CD14-positive monocyte (primary cell): ENCODE data around the gene CXADR. TPM values are rescaled to one million over a fixed set of nuclear protein-coding genes. Genes with fewer than 3 reads are reported as not detected.
A peak's percentile ranks its signal among the peaks of the same experiment; 100 is the strongest.

Experiments
- DNase-seq, 3 donors: peaks; one replicate each; pipeline ENCODE4 v3.0.0-alpha.2; 2011 to 2022
- H2AFZ ChIP-seq: 2 replicates; pipeline ENCODE4 v1.6.0; 2012; ENCODE audit warnings: mild to moderate bottlenecking, low read depth, low read length, inconsistent platforms; ENCODE audit not compliant: insufficient read depth, poor library complexity, severe bottlenecking
- H3K27ac ChIP-seq, 2 donors: 1 replicate in 1 of 2; 2 replicates in 1 of 2; pipeline ENCODE4 v1.5.1; 2012 to 2013; ENCODE audit warnings: low read length in 2 of 2, control low read depth in 1 of 2, inconsistent platforms in 1 of 2, low read depth in 1 of 2, mild to moderate bottlenecking in 1 of 2
- H3K27me3 ChIP-seq, 2 donors: one replicate each; pipeline versions ENCODE4 v1.6.0 to v1.6.1; 2011 to 2013; ENCODE audit warnings: low read length in 2 of 2; ENCODE audit not compliant: control insufficient read depth in 2 of 2, insufficient read depth in 2 of 2
- H3K36me3 ChIP-seq, 2 donors: replicated peaks in 1 of 2; 1 replicate in 1 of 2; 2 replicates in 1 of 2; pipeline versions ENCODE4 v1.5.1 to v1.6.1; 2012 to 2013; ENCODE audit warnings: low read length in 2 of 2, control low read depth in 1 of 2, inconsistent platforms in 1 of 2, mild to moderate bottlenecking in 1 of 2; ENCODE audit not compliant: insufficient read depth in 2 of 2, control insufficient read depth in 1 of 2
- H3K4me1 ChIP-seq, 2 donors: 1 replicate in 1 of 2; 2 replicates in 1 of 2; pipeline versions ENCODE4 v1.5.1 to v1.6.1; 2012 to 2013; ENCODE audit warnings: low read length in 2 of 2, control low read depth in 1 of 2, inconsistent platforms in 1 of 2, mild to moderate bottlenecking in 1 of 2, moderate library complexity in 1 of 2; ENCODE audit not compliant: insufficient read depth in 2 of 2, control insufficient read depth in 1 of 2
- H3K4me2 ChIP-seq: replicated peaks from 2 replicates; pipeline ENCODE3; 2012; ENCODE audit warnings: low read length, moderate library complexity, mild to moderate bottlenecking; ENCODE audit not compliant: poor library complexity, severe bottlenecking; ENCODE audit errors: extremely low read depth
- H3K4me3 ChIP-seq, 3 experiments: fragments of 200-600 bp in 1 of 3; sonication (generic) in 1 of 3; replicated peaks in 1 of 3; 1 replicate in 2 of 3; 2 replicates in 1 of 3; pipeline ENCODE4 v1.5.1; 2011 to 2013; ENCODE audit warnings: low read length in 3 of 3, mild to moderate bottlenecking in 3 of 3, control low read depth in 2 of 3, low read depth in 2 of 3, inconsistent platforms in 1 of 3, moderate library complexity in 1 of 3
- H3K79me2 ChIP-seq: 2 replicates; pipeline ENCODE4 v1.6.0; 2012; ENCODE audit warnings: mild to moderate bottlenecking, control low read depth, inconsistent platforms, low read length, moderate library complexity; ENCODE audit not compliant: insufficient read depth
- H3K9ac ChIP-seq: 2 replicates; pipeline ENCODE4 v1.6.0; 2017; ENCODE audit warnings: low read length, mild to moderate bottlenecking; ENCODE audit not compliant: insufficient read depth, poor library complexity, severe bottlenecking
- H3K9me3 ChIP-seq, 2 donors: replicated peaks in 1 of 2; 1 replicate in 1 of 2; 2 replicates in 1 of 2; pipeline versions ENCODE4 v1.5.1 to v1.6.1; 2012 to 2013; ENCODE audit warnings: low read length in 2 of 2, control low read depth in 1 of 2; ENCODE audit not compliant: control insufficient read depth in 1 of 2, insufficient read depth in 1 of 2
- H4K20me1 ChIP-seq: 2 replicates; pipeline ENCODE4 v1.6.0; 2012; ENCODE audit warnings: mild to moderate bottlenecking, low read length, control low read depth, moderate library complexity; ENCODE audit not compliant: insufficient read depth
- H3K27ac Mint-ChIP-seq, 7 donors: one replicate each; pipeline ENCODE4 v1.8.0; 2020; ENCODE audit warnings: mild to moderate bottlenecking in 7 of 7, mixed read lengths in 7 of 7, moderate library complexity in 6 of 7, inconsistent platforms in 2 of 7
- H3K27me3 Mint-ChIP-seq, 3 donors: one replicate each; pipeline ENCODE4 v1.8.0; 2021 to 2022; ENCODE audit warnings: low read depth in 3 of 3, mild to moderate bottlenecking in 3 of 3, mixed read lengths in 3 of 3, moderate library complexity in 3 of 3, inconsistent platforms in 1 of 3
- H3K36me3 Mint-ChIP-seq, 2 donors: one replicate each; pipeline ENCODE4 v1.8.0; 2020; ENCODE audit warnings: mixed read lengths in 2 of 2, inconsistent platforms in 1 of 2, mild to moderate bottlenecking in 1 of 2
- H3K4me1 Mint-ChIP-seq: one replicate; pipeline ENCODE4 v1.8.0; 2020; ENCODE audit warnings: mild to moderate bottlenecking, mixed read lengths
- H3K4me3 Mint-ChIP-seq, 2 donors: one replicate each; pipeline ENCODE4 v1.8.0; 2020; ENCODE audit warnings: mild to moderate bottlenecking in 2 of 2, mixed read lengths in 2 of 2, moderate library complexity in 1 of 2
- H3K9me3 Mint-ChIP-seq, 7 donors: one replicate each; pipeline ENCODE4 v1.8.0; 2020 to 2022; ENCODE audit warnings: mixed read lengths in 7 of 7, mild to moderate bottlenecking in 6 of 7, moderate library complexity in 6 of 7, inconsistent platforms in 2 of 7
- CTCF ChIP-seq: fragments of 200-600 bp; IDR thresholded peaks from one replicate; pipeline ENCODE4 v1.8.0; 2022; ENCODE audit warnings: antibody characterized with exemption, mild to moderate bottlenecking
- WGBS: methylation state at CpG from one replicate; pipeline ENCODE4 v1.1.5; 2013; ENCODE audit warnings: missing lambda C conversion rate; ENCODE audit not compliant: insufficient coverage; 5-methylcytosine and 5-hydroxymethylcytosine counted together
- intact Hi-C, 2 donors: fragments of 100-400 bp; cut with micrococcal nuclease; formaldehyde crosslinking; loops; one replicate each; pipeline versions ENCODE4 v1.15.0 to v1.15.1; 2023
- polyA plus RNA-seq, 3 donors: library from polyadenylated mRNA; depleted of rRNA in 1 of 3; unstranded in 2 of 3; stranded (reverse) in 1 of 3; fragments of 300-500 nt in 2 of 3; fragments of >200 nt in 1 of 3; fragmentation: Illumina TruSeq in 2 of 3; gene quantifications; 1 replicate in 2 of 3; 2 replicates in 1 of 3; pipeline ENCODE4 v1.2.3, GENCODE V29; 2012 to 2021

The CXADR gene
- polyA plus RNA-seq, 3 donors, result not detected

GRCh38 chr21:17536381-17536780, 23.5 kb downstream of the CXADR start:
- Histone ChIP-seq H3K27me3 (peaks cover 5 to 9% of the 10 kb centered on the region in 2 donors), H3K27ac (no peak overlapping the region), H3K4me1 (peaks cover 35 to 41% of the 10 kb centered on the region in 2 donors), H3K9ac (no peak overlapping the region), H3K4me2 (peak overlapping the region; percentile 20), H3K9me3 (no peaks in the 10 kb centered on the region), H3K4me3 (peak overlapping the region in 1 of 3 experiments; percentile 3), H3K36me3 (no peaks in the 10 kb centered on the region), H4K20me1 (no peaks in the 10 kb centered on the region), H2AFZ (no peak overlapping the region), H3K79me2 (no peaks in the 10 kb centered on the region)
- intact Hi-C loops, result loop anchor here in 1 of 2 donors (10.0 kb wide), 1 partner anchor 278 kb away; the partner anchor contains the start of gene C21orf91
- Mint-ChIP-seq H3K27ac (peak overlapping the region in 4 of 7 donors; percentile 29 to 78 (median 44)), H3K36me3 (no peaks in the 10 kb centered on the region), H3K27me3 (peaks cover 23 to 40% (median 23%) of the 10 kb centered on the region in 3 donors), H3K9me3 (peaks cover 0 to 5% (median 0%) of the 10 kb centered on the region in 7 donors), H3K4me3 (peak overlapping the region in 1 of 2 donors; percentile 71), H3K4me1 (peaks cover 37% of the 10 kb centered on the region)
- TF ChIP-seq CTCF, result no peak
- DNase-seq, result peak; percentile 7 to 18 (median 9)
- WGBS, result 50% methylated on average over 2 of the region's 3 CpGs

GRCh38 chr21:17537299-17537698, 24.5 kb downstream of the CXADR start:
- Mint-ChIP-seq H3K4me3 (peak overlapping the region in 1 of 2 donors; percentile 70), H3K36me3 (no peaks in the 10 kb centered on the region), H3K27ac (peak overlapping the region in 1 of 7 donors; percentile 41), H3K27me3 (peaks cover 25 to 39% (median 26%) of the 10 kb centered on the region in 3 donors), H3K9me3 (peaks cover 0 to 5% (median 0%) of the 10 kb centered on the region in 7 donors), H3K4me1 (peaks cover 37% of the 10 kb centered on the region)
- Histone ChIP-seq H4K20me1 (no peaks in the 10 kb centered on the region), H3K27me3 (peaks cover 5 to 9% of the 10 kb centered on the region in 2 donors), H3K4me2 (no peak overlapping the region), H2AFZ (no peak overlapping the region), H3K27ac (no peak overlapping the region), H3K9me3 (no peaks in the 10 kb centered on the region), H3K4me3 (no peak overlapping the region), H3K9ac (no peak overlapping the region), H3K36me3 (no peaks in the 10 kb centered on the region), H3K79me2 (no peaks in the 10 kb centered on the region), H3K4me1 (peaks cover 35 to 41% of the 10 kb centered on the region in 2 donors)
- DNase-seq, result no peak
- intact Hi-C loops, result loop anchor here in 1 of 2 donors (10.0 kb wide), 1 partner anchor 278 kb away; the partner anchor contains the start of gene C21orf91
- 17% methylated on average over 1 of the region's 2 CpGs for WGBS
- TF ChIP-seq CTCF, result no peak
